Neutrophil (primary cell): ENCODE measurements around the gene PRPF6.

Experiments used
- H3K27ac ChIP-seq: fragments of 200-600 bp; sonication (generic); 2 replicates; pipeline ENCODE4 v1.5.1; 2016; ENCODE audit warnings: mild to moderate bottlenecking, moderate library complexity
- H3K27me3 ChIP-seq: fragments of 200-600 bp; sonication (generic); 2 replicates; pipeline ENCODE4 v1.6.0; 2016; ENCODE audit warnings: mild to moderate bottlenecking
- H3K36me3 ChIP-seq: fragments of 200-600 bp; sonication (generic); 2 replicates; pipeline ENCODE4 v1.5.1; 2017
- H3K4me1 ChIP-seq, 2 experiments: fragments of 200-600 bp in 1 of 2; sonication (generic) in 1 of 2; 1 replicate in 1 of 2; 2 replicates in 1 of 2; pipeline versions ENCODE4 v1.5.1 to v1.6.1; 2013 to 2016; ENCODE audit warnings: low read depth in 1 of 2, low read length in 1 of 2, mild to moderate bottlenecking in 1 of 2, moderate library complexity in 1 of 2; ENCODE audit not compliant: control insufficient read depth in 1 of 2, insufficient read depth in 1 of 2
- H3K4me3 ChIP-seq, 2 experiments: fragments of 200-600 bp in 1 of 2; sonication (generic) in 1 of 2; 1 replicate in 1 of 2; 2 replicates in 1 of 2; pipeline ENCODE4 v1.5.1; 2013 to 2016; ENCODE audit warnings: low read depth in 1 of 2, low read length in 1 of 2, mild to moderate bottlenecking in 1 of 2, moderate library complexity in 1 of 2
- H3K9me3 ChIP-seq: fragments of 200-600 bp; sonication (generic); 2 replicates; pipeline ENCODE4 v1.5.1; 2016
- CTCF ChIP-seq: fragments of 200-600 bp; sonication (generic); IDR thresholded peaks from 2 replicates; pipeline ENCODE4 v1.5.1; 2016; ENCODE audit warnings: antibody characterized with exemption

PRPF6 gene

GRCh38 chr20:64065974-64066343 lies 85.0 kb downstream of the PRPF6 start:
- Histone ChIP-seq H3K9me3 (no peaks in the 10 kb centered on the region), H3K4me3 (no peak overlapping the region), H3K36me3 (no peaks in the 10 kb centered on the region), H3K27ac (peak overlapping the region; percentile 8), H3K4me1 (peaks cover 41 to 67% of the 10 kb centered on the region in 2 experiments), H3K27me3 (peaks cover 19% of the 10 kb centered on the region)
- TF ChIP-seq CTCF, result no peak

- no peak overlapping the region for H3K27ac ChIP-seq
- peaks cover 19% of the 10 kb centered on the region for H3K27me3 ChIP-seq
- H3K4me3 ChIP-seq, result no peak overlapping the region
- peaks cover 43 to 67% of the 10 kb centered on the region in 2 experiments for H3K4me1 ChIP-seq
- peaks cover 8% of the 10 kb centered on the region for H3K36me3 ChIP-seq
- H3K9me3 ChIP-seq, result no peaks in the 10 kb centered on the region
- no peak for TF ChIP-seq CTCF
These were observed 86.2 kb downstream of the PRPF6 start for GRCh38 chr20:64067005-64067632.

GRCh38 chr20:64067733-64068307 lies 86.9 kb downstream of the PRPF6 start:
- Histone ChIP-seq H3K36me3 (peaks cover 16% of the 10 kb centered on the region), H3K27ac (no peak overlapping the region), H3K9me3 (no peaks in the 10 kb centered on the region), H3K27me3 (peaks cover 19% of the 10 kb centered on the region), H3K4me1 (peaks cover 41 to 65% of the 10 kb centered on the region in 2 experiments), H3K4me3 (no peak overlapping the region)
- no peak for TF ChIP-seq CTCF

GRCh38 chr20:64068386-64069208 lies 87.7 kb downstream of the PRPF6 start:
- no peak for TF ChIP-seq CTCF
- H3K4me1 ChIP-seq, result peaks cover 38 to 68% of the 10 kb centered on the region in 2 experiments
- peaks cover 23% of the 10 kb centered on the region for H3K36me3 ChIP-seq
- H3K4me3 ChIP-seq, result no peak overlapping the region
- H3K27ac ChIP-seq, result no peak overlapping the region
- peaks cover 15% of the 10 kb centered on the region for H3K27me3 ChIP-seq
- H3K9me3 ChIP-seq, result peaks cover under 1% of the 10 kb centered on the region

- Histone ChIP-seq H3K27me3 (peaks cover 9% of the 10 kb centered on the region), H3K27ac (no peak overlapping the region), H3K9me3 (peaks cover 5% of the 10 kb centered on the region), H3K4me3 (no peak overlapping the region), H3K4me1 (peaks cover 39 to 68% of the 10 kb centered on the region in 2 experiments), H3K36me3 (peaks cover 29% of the 10 kb centered on the region)
- TF ChIP-seq CTCF, result no peak
These were observed 88.3 kb downstream of the PRPF6 start for GRCh38 chr20:64069209-64069613.
